HEK293T (cell line): Measurements from ENCODE around the gene TCF19.

ENCODE experiments used
- CTCF ChIA-PET: fragments of 350-600 bp; formaldehyde crosslinking; extraction: SDS; loops from one replicate; lab custom pipeline; 2021; ENCODE audit warnings: antibody characterized with exemption, inconsistent platforms; lab: Yijun Ruan, JAX
- POLR2A ChIA-PET: fragments of 350-600 bp; formaldehyde crosslinking; extraction: SDS; loops from one replicate; lab custom pipeline; 2020; ENCODE audit warnings: antibody characterized with exemption, inconsistent platforms; lab: Yijun Ruan, JAX
- DNase-seq: peaks from one replicate; pipeline ENCODE4 v3.0.0; 2012; ENCODE audit warnings: mixed read lengths; ENCODE audit errors: extremely low spot score
- ARNT ChIP-seq: fragments of 450-650 bp; IDR thresholded peaks from 2 replicates; pipeline ENCODE4 v1.6.1; 2017; ENCODE audit warnings: mild to moderate bottlenecking
- BHLHE40 ChIP-seq: fragments of 450-650 bp; IDR thresholded peaks from 2 replicates; pipeline ENCODE4 v1.6.1; 2016; ENCODE audit warnings: mild to moderate bottlenecking, moderate library complexity, borderline replicate concordance
- CTBP1 ChIP-seq: fragments of 450-650 bp; IDR thresholded peaks from 2 replicates; pipeline ENCODE4 v1.6.1; 2016; ENCODE audit warnings: borderline replicate concordance
- ELF4 ChIP-seq: fragments of 450-650 bp; IDR thresholded peaks from 2 replicates; pipeline ENCODE4 v1.6.1; 2017; ENCODE audit warnings: antibody characterized with exemption
- FOXA1 ChIP-seq: fragments of 450-650 bp; IDR thresholded peaks from 2 replicates; pipeline ENCODE4 v1.6.1; 2016; ENCODE audit warnings: mild to moderate bottlenecking
- FOXK2 ChIP-seq: fragments of 450-650 bp; IDR thresholded peaks from 2 replicates; pipeline ENCODE4 v1.6.1; 2016; ENCODE audit warnings: mild to moderate bottlenecking
- FOXM1 ChIP-seq: fragments of 450-650 bp; IDR thresholded peaks from 2 replicates; pipeline ENCODE4 v1.6.1; 2017; ENCODE audit warnings: mild to moderate bottlenecking, borderline replicate concordance
- HDGF ChIP-seq: fragments of 450-650 bp; IDR thresholded peaks from 2 replicates; pipeline ENCODE4 v1.6.1; 2017; ENCODE audit warnings: antibody characterized with exemption, borderline replicate concordance
- L3MBTL2 ChIP-seq: fragments of 450-650 bp; conservative IDR thresholded peaks from 2 replicates; pipeline ENCODE4 v1.6.1; 2016; ENCODE audit warnings: mild to moderate bottlenecking
- LEF1 ChIP-seq: fragments of 450-650 bp; IDR thresholded peaks from 2 replicates; pipeline ENCODE4 v1.6.1; 2017; ENCODE audit warnings: mild to moderate bottlenecking, borderline replicate concordance
- NFRKB ChIP-seq: fragments of 450-650 bp; IDR thresholded peaks from 2 replicates; pipeline ENCODE4 v1.6.1; 2016; ENCODE audit warnings: mild to moderate bottlenecking, moderate library complexity
- PKNOX1 ChIP-seq: fragments of 450-650 bp; IDR thresholded peaks from 2 replicates; pipeline ENCODE4 v1.6.1; 2016
- SP1 ChIP-seq: fragments of 450-650 bp; IDR thresholded peaks from 2 replicates; pipeline ENCODE4 v1.6.1; 2017
- SUZ12 ChIP-seq: fragments of 450-650 bp; IDR thresholded peaks from 2 replicates; pipeline ENCODE4 v1.6.1; 2016; ENCODE audit warnings: mild to moderate bottlenecking
- TARDBP ChIP-seq: fragments of 450-650 bp; IDR thresholded peaks from 2 replicates; pipeline ENCODE4 v1.6.1; 2016
- ZNF384 ChIP-seq: fragments of 450-650 bp; IDR thresholded peaks from 2 replicates; pipeline ENCODE4 v1.6.1; 2016

The TCF19 gene

GRCh38 chr6:31208506-31208905, 50.1 kb downstream of the TCF19 start:
- DNase-seq, result no peak
- ChIA-PET CTCF (interaction anchor here (0.6 kb wide), 1 partner anchor 19 kb away, joined by 4 read pairs; no protein-coding TSS in a partner anchor), POLR2A (interaction anchor here (1.1 kb wide), 1 partner anchor 11 kb away, joined by 3 read pairs; no protein-coding TSS in a partner anchor)
- TF ChIP-seq SUZ12 (no peak), NFRKB (no peak), ZNF384 (no peak), TARDBP (no peak), FOXM1 (no peak), CTBP1 (no peak), SP1 (no peak)

GRCh38 chr6:31209137-31209536, 50.7 kb downstream of the TCF19 start:
- ChIA-PET CTCF (interaction anchor here (0.6 kb wide), 1 partner anchor 14 kb away, joined by 3 read pairs; no protein-coding TSS in a partner anchor), POLR2A (interaction anchor here (1.1 kb wide), 1 partner anchor 11 kb away, joined by 3 read pairs; no protein-coding TSS in a partner anchor)
- no peak for TF ChIP-seq PKNOX1
- TF ChIP-seq FOXM1, result no peak
- no peak for TF ChIP-seq NFRKB
- TF ChIP-seq LEF1, result no peak
- TF ChIP-seq FOXK2, result no peak
- TF ChIP-seq SUZ12, result no peak
- TF ChIP-seq BHLHE40, result no peak
- TF ChIP-seq FOXA1, result no peak
- no peak for TF ChIP-seq CTBP1
- TF ChIP-seq HDGF, result no peak
- no peak for TF ChIP-seq ARNT
- TF ChIP-seq ZNF384, result no peak
- no peak for TF ChIP-seq ELF4
- no peak for TF ChIP-seq L3MBTL2
- no peak for TF ChIP-seq TARDBP
- TF ChIP-seq SP1, result no peak
- DNase-seq, result no peak

- POLR2A ChIA-PET, result no interaction called here
- CTCF ChIA-PET, result interaction anchor here (0.7 to 1.1 kb wide), 2 partner anchors 13 to 287 kb away, joined by 3 to 6 read pairs; no protein-coding TSS in a partner anchor
- TF ChIP-seq ELF4 (no peak), NFRKB (no peak), FOXA1 (no peak), BHLHE40 (no peak), FOXK2 (no peak), PKNOX1 (no peak), SP1 (no peak), ZNF384 (no peak), FOXM1 (no peak), TARDBP (no peak), SUZ12 (no peak), ARNT (no peak)
- no peak for DNase-seq
Observed at GRCh38 chr6:31210123-31210522, 51.7 kb downstream of the TCF19 start.

GRCh38 chr6:31210741-31211532, 52.5 kb downstream of the TCF19 start:
- CTCF ChIA-PET, result interaction anchor here (0.7 to 1.1 kb wide), 2 partner anchors 14 to 286 kb away, joined by 3 to 6 read pairs; no protein-coding TSS in a partner anchor
- POLR2A ChIA-PET, result no interaction called here
- TF ChIP-seq ARNT (no peak), TARDBP (no peak), L3MBTL2 (no peak), FOXM1 (no peak), HDGF (no peak), PKNOX1 (no peak), ZNF384 (no peak), FOXA1 (no peak), SUZ12 (no peak), ELF4 (no peak), SP1 (no peak), NFRKB (no peak), FOXK2 (no peak), CTBP1 (no peak), BHLHE40 (no peak), LEF1 (no peak)
- no peak for DNase-seq
